GM18499 (cell line): ENCODE results near the gene RAP2C.
"Not testable (repeated sequence)": the region's sequence is repeated elsewhere in the genome, so short reads cannot be mapped to it uniquely, and the experiment has no call there.

Experiments
- ATAC-seq: cut with Tn5 transposase; IDR thresholded peaks from one replicate; pipeline ENCODE4 v1.9.1; 2021; ENCODE audit warnings: moderate number of reproducible peaks; ENCODE audit not compliant: insufficient read depth, unreplicated experiment

The RAP2C gene

DNA sequence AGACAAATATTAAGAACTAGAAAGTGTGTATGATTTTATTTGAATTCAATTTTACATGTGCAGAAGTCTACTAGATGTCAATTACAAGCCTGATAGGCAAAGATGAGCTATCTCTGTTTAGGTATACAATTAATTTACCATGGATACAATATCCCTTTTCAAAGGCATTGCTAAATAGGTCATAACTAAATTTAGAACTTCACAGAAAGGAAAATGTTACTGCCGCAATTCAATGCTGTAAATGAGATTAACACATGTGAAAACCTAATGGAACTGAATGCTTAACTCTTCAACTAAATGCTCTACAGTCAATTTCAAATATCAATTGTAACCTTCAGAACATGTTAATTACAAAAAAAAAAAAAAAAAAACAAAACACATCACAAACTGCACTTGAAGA is 14.6 kb downstream of the RAP2C start:
- no peak for ATAC-seq

DNA sequence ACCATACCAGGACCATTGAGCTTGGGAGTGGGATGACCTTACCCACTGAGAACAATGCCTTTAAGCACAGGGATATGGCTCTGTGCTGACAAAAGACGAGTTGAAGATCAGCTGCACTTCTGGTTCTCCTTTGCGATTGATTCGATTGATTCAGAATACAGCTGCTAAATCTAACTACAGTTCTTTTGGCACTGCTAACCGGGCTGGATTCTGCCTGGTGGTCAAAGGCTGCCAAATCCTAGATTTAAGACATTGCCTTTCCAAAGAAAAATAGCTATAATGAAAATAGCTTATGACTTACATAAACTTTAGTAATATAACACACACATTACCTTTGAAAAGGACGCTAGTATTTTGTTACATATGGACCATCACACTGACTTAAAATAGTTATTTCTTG is 18.3 kb downstream of the RAP2C start:
- ATAC-seq: no peak

DNA sequence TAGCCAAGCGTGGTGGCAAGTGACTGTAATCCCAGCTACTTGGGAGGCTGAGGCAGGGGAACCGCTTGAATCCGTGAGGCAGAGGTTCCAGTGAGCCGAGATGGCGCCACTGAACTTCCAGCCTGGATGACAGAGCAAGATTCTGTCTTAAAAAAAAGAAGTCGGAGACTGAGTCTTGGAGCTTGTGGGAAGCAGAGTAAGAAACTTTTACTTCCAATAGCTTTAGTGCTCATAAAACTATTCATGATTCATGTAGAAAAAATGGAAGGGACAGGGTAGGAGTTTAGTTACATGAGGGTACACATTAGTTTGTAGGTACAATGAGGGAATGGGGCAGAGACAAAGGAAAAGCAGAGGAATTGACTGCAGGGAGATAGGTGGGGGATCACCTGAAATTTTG is 19.3 kb downstream of the RAP2C start:
- no peak for ATAC-seq

DNA sequence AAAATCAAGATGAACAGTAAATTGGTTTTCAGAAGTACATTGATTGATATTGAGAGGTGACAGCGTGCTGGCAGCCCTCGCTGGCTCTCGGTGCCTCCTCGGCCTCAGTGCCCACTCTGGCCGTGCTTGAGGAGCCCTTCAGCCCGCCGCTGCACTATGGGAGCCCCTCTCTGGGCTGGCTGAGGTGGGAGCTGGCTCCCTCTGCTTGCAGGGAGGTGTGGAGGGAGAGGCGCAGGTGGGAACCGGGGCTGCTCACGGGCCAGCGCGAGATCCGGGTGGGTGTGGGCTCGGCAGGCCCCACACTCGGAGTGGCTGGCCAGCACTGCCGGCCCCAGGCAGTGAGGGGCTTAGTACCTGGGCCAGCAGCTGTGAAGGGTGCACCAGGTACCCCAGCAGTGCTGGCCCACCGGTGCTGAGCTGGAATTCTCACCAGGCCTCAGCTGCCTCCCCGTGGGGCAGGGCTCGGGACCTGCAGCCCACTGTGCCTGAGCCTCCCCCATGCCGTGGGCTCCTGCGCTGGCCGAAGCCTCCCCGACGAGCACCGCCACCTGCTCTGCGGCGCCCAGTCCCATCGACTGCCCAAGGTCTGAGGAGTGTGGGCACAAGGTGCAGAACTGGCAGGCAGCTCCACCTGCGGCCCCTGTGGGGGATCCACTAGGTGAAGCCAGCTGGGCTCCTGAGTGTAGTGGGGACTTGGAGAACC is 25.2 kb downstream of the RAP2C start:
- ATAC-seq: no peak

DNA sequence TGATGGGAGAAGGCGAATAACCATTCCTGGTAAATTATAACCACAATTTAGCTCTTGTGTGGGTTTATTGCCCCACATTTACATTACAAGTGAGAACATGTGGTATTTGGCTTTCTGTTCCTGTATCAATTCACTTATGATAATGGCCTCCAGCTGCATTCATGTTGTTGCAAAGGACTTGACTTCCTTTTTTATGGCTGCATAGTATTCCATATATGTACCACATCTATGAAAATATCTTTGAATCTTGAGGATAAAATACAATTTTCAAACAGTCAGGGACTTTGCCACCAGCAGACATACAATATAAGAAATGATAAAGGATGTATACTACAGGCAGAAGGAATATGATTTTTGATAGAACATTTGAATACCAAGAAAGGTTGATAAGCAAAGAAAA is 27.3 kb downstream of the RAP2C start:
- ATAC-seq: no peak

DNA sequence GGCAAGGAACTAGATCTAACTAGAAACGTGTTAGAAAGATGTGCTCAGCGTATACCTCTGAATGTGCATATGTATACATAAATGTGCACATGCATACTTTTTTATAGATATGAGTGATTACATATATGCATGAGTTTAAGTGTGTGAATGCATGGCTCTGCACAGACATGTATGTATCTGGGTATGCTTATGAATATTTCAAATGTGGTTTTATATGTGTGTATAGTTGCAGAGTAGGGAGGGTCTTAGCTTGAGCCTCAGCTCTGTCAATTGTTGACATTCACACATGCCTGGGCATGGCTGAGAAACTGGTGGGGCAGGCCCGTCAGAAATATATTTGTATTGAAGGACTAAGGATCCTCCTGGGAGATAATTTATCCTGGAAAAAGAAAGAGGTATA is 31.1 kb downstream of the RAP2C start:
- ATAC-seq: no peak

DNA sequence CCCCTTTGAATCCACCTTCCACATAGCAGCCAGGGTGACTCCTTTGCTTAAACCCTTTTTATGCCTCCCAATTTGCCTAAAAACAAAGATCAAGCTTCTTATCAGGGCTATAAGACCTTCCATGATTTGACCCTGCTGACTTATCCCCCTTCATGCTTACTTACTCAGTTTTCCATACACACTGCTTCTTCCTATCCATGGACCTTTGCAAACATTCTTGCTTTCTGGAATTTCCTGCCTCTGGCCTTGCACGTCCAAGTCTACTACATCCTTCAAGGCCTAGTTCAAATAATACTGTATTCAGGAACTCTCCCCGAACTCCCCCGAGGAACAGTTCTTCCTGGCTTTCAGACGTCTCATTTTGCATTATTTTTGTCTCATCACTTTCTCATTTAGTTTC is 31.8 kb downstream of the RAP2C start:
- ATAC-seq: no peak

DNA sequence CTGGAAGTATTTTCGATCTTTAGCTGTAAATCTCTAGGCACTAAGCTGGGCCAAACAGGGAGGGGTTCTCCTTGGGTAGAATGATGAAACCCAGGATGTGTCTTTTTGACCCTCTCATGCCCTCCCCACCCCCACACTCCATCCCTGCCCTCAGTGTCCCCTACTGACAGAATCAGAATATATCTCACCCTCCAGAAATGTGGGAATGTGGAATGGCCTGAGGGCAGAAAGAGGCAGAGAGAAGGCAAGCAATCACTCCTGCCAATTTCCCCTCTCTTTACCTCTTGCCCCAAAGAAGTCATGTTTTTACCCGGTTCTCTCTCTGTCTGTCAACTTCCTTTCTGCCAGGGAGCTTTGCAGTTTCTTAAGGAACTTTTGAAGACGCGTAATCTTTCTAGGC is 34.4 kb downstream of the RAP2C start:
- ATAC-seq: no peak

DNA sequence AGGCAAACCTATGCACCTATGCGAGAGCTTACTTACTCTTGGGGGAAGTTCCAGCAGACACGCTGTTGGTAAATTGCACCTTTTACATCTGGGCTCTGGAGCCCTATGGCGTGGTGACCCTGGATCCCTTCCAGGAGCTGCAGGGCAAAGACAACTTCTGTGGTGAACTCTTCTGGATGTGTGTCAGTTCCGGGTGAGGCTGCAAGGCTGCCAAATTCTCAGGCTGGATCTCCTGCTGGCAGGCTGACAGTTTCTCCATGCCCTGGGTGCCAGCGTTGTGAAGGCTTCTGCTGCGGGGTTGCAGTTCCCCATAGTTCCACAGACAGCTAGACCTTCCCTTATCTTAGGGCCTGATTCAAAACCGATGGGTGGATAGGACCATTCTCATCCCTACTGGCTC is 37.9 kb downstream of the RAP2C start:
- no peak for ATAC-seq

DNA sequence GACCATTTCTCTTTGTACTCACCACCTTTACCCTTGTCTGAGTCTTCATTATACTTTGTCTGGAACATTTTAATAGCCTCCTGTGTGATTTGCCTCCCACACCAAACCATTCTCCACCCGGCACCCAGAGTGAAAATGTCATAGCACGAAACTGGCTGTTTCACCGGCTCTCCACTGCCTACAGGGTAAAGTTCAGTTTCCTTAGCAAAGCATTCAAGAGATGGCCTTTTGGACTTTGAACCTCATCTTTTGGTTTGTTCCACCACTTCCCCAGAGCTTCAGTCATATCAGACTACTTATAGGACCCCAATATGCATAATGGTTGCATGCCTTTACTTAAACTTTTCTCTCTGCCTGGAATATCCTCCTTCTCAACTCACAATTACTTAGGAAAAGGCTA is 38.3 kb downstream of the RAP2C start:
- ATAC-seq: no peak

DNA sequence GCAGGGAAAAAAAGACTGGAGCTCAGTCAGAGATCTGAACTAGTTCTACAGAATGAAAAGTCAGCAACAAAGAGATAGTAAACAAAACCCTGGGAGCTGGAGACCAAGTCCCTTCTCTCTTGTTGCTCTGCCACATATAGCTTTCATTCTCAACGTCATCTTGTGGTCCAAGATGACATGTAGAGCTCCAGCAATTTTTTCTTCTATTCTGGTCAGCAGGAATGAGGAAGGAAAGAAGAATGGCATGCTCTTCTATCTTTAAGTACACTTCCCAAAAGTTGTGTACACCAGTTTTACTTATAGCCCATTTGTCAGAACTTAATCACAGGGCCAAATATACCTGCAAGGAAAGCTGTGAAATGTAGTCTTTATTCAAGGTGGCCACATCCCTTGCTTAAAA is 45.6 kb downstream of the RAP2C start:
- ATAC-seq: no peak

DNA sequence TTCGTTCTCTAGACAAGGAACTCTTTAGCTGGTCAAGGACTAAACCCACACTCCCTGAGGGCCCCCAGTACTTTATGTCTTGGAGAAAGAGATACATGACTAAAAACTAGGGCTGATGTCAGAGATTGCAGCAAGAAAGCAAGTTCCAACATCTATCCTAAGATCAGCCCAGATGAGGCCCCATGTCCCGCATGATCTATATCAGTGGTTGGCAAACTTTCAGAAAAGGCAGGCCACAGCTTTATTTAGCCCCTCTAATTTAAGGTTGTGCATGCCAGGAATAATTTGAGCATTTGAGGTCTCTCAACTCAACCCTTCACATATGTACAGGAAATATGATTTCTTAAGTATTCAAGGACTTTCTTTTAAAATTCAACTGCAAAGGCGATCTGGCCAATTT is 47.4 kb downstream of the RAP2C start:
- no peak for ATAC-seq

DNA sequence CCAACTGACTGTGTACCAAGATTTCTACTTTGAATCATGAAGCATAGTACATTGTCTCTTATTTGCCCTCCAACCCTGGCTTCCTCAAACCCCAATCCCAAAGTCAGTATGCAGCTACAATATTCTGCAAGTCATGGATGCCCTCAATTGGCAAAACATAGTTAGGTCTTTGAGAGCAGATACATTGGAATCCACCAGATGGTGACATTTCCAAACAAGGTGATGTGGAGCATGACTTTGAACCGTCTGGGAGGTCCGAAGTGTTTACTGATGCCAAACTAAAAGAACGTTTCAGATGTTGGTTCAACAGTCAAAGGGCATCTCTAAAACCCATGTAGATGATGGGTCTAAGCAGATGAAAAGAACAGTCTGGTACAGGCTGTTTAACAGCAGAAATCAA is 47.8 kb downstream of the RAP2C start:
- ATAC-seq: no peak

DNA sequence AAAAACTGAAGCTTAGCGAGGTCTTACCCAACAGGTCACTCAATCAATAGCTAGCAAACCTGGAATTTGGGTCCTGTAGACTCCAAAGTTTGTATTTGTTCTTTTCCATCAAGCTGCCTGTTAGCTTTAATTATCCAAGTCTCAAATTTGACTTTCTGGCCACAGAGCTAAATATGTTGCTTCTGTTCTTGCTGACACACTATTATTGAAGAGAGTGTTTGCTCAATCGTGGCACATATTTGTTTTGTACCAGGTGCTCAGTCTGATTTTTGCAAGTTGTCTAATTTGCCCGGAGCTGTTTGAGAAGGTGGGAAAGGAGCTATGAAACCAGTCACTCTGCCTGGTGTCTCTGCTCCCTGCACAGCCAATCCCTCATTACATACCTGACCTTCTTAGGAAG is 49.7 kb downstream of the RAP2C start:
- ATAC-seq: no peak

DNA sequence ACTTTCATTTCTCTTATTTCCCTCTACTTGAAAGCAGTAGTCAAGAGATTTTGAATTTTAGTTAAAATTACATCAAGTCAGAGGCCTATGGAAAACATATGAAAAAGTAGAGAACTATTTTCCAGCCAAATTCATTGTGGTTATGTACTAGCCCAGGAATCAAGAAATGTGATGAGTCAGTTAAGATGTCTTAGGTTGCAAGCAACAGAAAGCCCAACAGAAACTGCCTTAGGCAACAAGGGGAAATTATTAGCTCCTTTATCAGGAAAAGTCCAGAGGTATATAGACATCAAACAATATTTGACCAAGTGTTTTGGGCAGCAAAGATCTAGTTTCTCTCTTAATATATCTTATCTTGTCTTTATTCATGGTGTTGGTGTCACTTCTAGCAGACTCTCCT is 53.6 kb downstream of the RAP2C start:
- ATAC-seq: no peak

DNA sequence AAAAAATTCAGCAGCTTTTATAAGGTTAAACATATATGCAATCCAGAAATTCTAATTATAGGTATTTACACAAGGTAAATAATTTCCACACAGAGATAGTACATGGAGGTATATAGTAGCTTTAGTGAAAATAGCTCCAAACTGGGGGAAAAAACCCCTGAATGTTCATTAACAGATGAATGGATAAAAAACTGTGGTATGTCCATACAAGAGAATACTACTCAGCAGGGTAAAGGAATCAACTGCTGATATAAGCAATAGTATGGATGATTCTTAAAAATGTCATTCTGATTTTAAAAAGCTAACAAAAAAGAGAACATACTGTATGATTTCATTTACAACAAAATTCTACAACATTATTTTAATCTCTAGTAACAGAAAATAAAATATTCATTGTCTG is 54.2 kb downstream of the RAP2C start:
- no peak for ATAC-seq

DNA sequence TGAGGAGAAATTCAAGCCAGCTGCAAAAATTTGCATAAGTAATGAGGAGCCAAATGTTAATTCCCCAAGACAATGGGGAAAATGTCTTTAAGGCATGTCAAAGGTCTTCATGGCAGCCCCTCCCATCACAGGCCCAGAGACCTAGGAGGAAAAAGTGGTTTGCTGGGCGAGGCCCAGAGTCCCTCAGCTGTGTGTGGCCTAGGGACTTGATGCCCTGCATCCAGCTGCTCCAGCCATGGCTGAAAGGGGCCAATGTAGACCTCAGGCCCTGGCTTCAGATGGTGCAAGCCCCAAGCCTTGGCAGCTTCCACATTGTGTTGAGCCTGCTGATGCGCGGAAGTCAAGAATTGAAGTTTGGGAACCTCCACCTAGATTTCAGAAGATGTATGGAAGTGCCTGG is 56.2 kb downstream of the RAP2C start:
- ATAC-seq: not testable (repeated sequence)

DNA sequence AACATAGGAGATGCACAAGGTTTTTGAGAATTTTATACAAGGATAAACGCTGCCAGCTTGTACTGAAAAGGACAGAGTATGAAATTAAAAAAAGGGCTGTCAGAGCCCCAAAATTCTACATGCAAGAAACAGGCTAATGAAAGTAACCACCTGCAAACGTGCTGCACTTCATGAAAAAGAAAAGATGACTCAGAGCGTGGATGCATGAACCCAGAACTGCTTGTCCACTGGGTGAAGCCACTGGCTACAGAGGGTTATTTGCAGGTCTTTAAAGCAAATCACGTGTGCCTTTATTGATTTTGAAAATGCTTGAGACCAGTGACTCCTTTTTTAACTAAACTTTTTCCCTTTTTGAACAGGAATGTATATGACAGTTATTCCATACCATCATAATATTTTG is 66.1 kb downstream of the RAP2C start:
- no peak for ATAC-seq
